ENCODE measurements around the gene PAXX.

The PAXX gene

DNA sequence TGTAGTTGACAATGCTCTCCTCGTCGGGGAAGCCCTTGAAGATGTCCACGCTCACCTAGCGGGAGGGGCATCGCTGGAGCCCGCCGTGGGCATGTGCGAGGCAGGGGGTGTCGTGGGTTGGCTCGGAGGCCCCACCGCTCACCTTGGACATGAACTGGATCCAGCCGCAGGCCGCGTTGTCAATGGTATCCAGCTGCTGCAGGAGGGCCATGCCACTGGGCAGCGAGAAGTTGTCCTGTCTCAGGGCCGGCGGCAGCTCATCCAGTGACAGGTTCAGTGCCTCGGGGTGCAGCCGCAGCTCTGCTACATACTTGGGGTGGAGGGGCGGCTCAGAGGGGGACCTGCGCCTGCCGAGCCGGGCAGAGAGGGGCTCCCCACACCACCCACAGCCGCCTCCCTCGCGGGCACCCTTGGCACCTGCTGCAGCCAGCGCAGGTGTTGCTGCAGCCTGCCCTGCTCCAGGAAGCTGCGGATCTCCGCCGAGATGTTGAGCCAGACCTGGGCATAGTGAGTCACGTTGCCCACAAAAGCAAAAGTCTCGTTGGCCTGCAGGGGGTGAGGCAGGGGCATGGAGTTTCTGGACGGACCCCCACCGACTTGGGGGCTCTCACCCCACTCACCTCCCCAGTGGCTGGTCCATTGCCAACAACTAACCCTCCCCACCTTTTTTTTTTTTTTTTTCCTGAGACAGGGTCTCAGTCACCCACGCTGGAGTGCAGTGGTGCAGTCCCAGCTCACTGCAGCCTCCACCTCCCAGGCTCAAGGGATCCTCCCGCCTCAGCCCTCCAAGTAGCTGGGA is 26.7 kb downstream of the PAXX start:
- no peak for DNase-seq (ENCODE audit: low read depth in 2 of 2)

DNA sequence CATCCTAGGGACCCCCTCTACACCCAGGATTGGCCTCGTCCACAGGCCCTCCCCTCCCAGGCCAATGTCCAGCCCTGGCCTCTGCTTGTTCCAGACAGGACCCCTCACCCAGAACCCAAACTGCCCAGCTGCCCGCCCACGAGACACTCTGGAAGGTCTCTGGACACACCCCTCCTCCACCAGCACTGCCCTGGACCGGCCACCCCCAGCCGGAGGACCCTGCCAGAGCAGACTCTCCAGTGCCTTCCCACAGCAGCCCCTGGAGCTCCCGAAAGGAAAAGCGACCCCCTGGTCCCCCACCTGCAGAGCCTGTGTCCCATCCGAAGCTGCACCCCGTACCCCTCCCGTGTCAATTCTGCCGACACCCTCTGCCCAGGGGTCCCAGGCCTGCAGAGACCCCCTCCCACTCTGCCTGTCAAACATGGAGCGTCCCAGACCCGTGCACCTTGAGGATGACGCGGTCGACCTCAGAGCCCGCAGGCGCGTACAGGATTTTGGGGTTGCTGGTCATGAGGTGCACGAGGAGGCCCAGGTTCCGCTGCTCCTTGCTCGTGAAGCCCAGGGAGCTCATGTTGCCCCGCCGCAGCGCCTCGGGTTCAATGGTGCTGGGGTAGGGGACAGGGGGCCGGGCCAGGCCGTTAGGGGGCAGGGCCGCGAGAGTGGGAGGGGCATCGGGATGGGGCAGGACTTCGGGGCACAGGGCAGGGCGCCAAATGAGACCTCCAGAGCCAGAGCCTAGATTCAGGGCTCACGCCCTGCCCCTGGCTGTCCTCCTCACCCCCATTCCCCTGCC is 27.9 kb downstream of the PAXX start:
- DNase-seq (ENCODE audit: low read depth in 2 of 2) = no peak

DNA sequence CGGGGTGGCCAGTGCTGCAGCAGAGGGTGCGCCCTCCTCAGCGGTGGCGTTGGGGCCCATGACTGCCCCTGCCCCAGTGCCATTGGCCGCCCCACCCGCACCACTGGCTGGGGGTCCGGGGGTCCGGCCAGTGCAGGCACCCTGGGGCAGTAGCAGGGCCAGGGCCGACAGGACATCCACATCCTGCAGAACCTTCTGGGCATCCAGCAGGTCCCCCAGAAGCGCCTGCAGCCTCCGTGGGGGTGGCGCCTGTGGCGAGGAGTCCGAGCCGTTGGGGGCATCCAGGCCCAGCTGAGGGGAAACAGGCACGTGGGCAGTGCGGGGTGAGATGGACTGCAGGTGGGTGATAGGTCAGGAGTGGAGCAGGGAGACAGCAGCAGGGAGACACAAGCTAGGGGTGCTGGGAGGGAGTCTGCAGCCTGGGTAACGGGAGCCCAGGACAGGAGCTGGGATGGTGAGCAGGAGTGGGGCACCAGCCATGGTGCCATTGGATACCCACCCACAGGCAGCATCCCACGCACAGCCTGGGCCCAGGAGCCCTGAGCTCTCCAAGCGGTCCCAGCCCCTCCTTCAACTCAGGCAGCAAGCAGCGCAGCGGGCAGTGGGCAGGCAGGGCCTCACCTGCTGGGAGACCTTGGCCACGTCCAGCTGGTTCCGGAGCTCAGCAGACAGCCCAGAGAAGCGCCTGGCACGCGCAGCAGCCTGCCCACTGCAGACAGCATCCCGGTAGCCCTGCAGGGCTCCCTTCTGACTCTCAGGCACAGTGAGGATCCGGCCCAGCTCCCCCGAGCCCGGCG is 28.7 kb downstream of the PAXX start:
- DNase-seq (ENCODE audit: low read depth in 2 of 2) = no peak

DNA sequence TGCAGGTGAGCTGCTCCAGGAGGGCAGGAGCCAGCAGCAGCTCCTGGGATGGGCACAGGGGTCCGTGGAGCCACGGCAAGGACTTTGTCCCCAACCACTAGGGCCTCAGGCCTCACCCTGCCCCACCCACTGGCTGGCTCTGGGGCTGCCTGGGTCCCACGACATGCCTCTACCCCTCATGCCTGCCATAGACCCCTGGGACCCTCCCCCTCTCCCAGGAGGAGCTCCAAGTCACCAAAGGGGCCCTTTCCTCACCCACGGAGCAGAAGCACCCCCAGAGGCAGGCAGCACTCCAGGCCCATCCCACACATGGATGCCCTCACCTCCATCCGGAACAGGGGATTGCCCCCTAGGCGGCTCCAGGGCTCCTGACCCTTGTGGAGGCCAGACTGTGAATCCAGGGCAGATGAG is 29.4 kb downstream of the PAXX start:
- DNase-seq (ENCODE audit: low read depth in 2 of 2) = no peak

DNA sequence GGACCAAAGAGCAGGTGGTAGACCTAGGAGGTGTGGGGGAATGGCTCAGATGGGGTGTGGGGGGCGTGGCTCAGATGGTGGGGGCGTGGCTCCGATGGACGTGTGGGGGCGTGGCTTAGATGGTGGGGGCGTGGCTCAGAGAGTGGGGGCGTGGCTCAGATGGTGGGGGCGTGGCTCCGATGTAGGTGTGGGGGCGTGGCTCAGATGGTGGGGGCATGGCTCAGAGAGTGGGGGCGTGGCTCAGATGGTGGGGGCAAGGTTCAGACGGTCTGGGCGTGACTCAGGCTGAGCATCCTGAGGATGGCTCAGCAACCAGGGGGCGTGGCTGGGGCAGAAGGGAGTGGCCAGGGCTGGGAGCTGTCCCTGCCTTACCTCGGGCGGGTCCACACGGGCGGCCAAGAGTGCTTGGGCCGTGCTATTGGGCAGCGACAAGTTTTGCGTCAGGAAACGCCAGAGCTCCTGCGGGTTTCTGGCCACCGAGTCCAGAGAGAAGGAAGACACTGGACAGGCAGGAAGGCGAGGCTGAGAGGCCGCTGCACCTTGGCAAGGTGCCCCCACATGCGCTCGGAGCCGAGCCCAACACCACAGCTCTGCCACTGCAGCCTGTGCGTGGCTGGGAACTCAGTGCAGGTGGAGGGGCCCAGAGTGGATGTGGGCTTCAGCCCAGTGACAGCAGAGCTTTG is 29.9 kb downstream of the PAXX start:
- DNase-seq (ENCODE audit: low read depth in 2 of 2) = no peak

DNA sequence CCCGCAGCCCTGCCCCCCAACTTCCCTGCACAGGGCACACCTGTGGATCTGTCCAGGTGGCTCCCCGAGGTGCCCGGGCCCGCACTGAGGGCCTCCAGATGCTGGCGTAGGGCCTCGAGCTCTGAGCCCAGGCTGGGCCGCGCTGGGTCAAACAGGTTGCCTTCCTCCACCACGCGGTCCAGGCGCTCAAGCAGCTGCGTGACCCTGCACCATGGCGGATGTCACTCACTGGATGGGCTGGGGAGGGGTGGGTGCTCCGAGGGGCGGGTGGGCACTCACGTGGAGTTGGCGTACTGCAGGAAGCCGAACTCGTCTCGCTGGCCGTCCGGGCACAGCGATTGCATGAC is 30.4 kb downstream of the PAXX start:
- DNase-seq (ENCODE audit: low read depth in 2 of 2) = no peak

DNA sequence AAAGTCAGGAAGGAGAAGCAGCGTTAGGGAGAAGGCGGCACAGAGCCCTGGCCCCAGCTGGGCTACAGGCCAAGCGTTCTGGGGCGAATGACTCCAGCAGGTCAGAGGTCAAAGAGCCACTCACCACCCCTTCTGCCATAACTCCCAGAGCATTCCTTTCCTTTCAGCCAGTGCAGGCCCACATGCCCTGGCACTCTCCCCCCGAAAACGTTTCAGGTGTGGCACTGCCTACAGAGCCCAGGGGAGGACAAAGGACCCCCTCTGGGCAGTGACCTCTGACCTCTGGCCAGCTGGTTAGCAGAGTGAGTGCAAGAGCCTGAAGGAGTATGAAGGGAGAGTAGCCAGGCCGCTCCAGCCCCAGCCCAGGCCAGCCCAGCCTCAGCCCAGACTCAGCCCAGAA is 30.9 kb downstream of the PAXX start:
- DNase-seq (ENCODE audit: low read depth in 2 of 2) = no peak

DNA sequence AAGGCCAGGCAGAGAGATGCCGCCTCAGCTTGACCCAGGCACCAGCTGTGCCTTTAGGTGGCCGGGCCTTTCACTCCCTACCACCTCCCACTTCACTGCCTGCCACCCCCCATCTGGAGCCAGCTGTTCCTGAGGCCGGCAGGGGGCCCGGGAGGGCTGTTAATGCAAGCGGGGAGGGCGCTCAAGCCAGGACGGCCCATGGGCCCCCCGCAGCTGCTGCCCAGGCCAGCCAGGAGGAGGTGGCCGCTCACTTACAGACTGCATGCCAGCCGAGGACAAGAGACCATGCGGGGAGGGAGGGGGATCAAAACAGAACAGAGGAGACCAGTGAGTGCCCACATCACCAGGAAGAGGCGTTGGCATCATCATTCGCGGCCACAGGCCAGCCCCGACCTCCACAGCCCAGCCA is 31.4 kb downstream of the PAXX start:
- no peak for DNase-seq (ENCODE audit: low read depth in 2 of 2)

DNA sequence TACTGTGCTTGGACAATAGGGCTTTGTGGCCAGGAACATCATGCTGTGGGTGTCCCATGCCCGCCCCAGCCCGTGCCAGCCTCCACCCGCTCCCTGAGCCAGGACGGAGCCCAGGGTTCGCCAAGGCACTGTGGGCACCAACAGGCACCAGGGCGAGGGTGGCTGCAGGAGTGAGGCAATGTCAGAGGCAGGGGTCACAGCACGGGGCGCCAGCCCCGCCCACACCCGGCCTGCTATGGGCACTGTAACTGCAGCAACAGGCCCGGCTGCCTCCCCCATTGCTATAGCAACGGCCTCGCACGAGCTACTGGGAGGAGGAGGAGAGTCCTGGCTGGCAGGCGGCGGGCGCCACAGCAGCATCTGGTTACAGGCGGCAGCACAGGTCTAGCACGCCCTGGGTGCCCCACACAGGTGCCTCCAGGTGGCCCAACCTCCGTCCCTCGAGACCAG is 33.3 kb downstream of the PAXX start:
- no peak for DNase-seq (ENCODE audit: low read depth in 2 of 2)

DNA sequence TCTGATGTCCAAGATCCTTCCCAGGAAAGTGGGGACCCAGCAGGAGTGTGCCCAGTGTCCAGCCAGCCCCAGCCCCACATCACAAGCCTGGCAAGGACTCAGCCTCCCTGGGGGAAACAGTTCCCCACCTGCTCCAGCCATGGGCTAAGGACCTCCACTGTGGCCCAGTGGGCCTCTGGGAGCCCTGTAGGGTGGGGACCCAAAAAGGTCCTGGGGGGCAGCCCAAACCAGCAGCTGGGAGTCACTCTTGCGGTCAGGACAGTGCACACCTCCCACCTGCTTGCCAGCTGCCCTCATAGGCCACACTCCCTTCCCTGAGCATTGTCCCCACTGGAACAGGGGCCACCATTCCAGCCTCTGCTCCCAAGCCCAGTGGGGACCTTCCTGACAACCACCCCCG is 34.2 kb downstream of the PAXX start:
- DNase-seq (ENCODE audit: low read depth in 2 of 2) = no peak

DNA sequence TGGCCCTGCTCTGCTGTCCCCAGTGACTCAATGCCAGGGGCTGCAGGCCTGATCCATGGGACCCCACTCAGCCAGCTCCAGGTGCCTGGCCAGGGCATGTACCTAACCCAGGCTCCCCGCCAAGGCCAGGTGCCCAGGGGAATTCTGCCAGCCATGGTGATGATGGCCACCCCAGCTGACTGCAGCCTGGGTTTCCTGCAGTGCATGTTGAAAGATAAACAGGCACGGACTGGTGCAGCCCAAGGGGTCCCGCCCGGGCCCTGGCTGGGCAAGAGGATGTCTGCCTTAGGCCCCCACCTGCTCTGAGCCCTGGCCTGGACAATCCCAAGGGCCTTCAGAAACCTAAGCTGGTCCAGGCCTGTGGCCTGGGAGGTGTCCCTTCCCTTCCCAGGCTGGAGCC is 34.6 kb downstream of the PAXX start:
- DNase-seq (ENCODE audit: low read depth in 2 of 2) = no peak

DNA sequence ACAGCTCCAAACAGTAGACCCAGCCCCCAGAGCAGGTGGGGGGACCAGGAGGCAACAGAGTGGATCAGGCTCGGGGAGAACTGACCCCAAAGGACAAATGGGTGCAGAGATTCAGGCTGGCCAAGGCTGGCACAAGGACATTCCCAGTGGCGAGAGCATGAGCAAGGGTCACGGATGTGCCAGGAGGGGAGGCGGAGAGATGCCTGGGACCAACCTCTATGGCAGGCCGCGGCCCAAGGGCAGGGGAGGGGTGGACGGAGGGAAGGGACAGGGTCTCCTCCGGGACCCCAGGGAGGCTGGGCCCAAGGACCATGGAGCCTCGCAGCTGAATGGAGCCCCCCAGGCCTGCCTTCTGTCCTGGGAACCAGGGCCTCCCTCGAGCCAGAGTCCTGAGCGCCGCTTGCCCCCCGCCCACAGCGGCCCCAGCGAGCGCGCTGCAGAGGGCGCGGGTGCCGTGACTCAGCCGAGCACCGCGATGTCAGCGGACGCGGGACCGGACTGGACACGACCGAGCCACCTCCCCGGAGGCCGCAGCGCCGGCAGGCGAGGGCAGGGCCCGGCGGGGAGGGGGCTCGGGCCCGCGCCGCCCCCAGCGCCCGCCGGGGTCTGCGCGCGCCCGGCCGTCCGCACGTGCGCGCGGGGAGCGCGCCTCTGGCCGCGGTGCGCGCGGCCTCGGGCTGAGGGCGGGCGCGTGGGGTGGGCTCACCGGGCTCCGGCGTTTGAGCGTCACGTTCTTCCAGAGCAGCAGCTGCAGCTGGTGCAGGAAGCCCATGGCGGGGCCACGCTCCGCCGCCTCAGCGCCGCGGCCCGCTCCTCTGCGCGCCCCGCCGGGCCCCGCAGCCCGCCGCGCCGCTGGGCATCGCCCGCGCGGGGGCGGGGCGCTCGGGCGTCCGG is 35.4 kb downstream of the PAXX start, which contains the start of gene ABCA2:
Gene ABCA2 (minus strand): TSS at position 869 of the 894 bp plus-strand sequence. CDS start 97 bp downstream, at position 772.
- no peak for DNase-seq (ENCODE audit: low read depth in 2 of 2)

DNA sequence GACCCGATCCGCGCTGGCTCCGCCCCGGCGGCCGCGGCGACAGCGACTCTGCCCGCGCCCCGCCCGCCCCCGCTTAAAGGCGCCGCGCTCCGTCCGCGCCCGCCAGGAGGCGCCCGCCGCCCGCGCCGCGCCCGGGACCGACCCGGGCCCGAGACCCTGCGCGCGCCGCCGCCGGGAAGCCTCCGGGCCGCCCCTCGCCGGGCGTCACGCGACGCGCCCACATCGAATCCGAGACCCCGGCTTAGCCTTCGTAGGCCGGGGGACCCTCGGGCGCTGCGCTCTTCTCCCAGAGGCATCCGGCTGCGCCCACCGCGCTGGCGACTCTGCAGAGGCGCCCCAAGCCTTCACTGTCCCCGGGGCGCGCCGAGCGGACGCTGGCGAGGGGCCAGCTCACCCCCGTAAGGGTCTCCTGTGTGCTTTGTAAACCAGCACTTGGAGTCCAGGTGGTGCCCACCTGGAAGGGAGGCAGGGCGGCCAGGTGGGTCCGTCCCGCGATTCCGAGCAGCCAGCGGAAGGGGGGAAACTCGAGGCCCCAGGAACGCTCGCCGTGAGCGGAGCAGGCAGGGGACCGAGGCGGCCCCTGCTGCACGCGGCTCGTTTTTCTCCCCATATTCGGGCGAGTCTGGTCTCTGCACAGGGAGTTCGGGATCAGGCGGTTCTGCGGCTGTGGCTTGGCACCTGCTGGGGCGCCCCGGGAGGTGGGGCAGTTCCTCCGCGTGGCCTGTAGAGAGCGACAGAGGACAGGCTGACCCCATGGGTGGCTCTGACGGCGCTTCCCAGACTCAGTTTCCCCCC is 36.2 kb downstream of the PAXX start:
- DNase-seq (ENCODE audit: low read depth in 2 of 2) = peak in 1 of 2 donors; percentile 25

DNA sequence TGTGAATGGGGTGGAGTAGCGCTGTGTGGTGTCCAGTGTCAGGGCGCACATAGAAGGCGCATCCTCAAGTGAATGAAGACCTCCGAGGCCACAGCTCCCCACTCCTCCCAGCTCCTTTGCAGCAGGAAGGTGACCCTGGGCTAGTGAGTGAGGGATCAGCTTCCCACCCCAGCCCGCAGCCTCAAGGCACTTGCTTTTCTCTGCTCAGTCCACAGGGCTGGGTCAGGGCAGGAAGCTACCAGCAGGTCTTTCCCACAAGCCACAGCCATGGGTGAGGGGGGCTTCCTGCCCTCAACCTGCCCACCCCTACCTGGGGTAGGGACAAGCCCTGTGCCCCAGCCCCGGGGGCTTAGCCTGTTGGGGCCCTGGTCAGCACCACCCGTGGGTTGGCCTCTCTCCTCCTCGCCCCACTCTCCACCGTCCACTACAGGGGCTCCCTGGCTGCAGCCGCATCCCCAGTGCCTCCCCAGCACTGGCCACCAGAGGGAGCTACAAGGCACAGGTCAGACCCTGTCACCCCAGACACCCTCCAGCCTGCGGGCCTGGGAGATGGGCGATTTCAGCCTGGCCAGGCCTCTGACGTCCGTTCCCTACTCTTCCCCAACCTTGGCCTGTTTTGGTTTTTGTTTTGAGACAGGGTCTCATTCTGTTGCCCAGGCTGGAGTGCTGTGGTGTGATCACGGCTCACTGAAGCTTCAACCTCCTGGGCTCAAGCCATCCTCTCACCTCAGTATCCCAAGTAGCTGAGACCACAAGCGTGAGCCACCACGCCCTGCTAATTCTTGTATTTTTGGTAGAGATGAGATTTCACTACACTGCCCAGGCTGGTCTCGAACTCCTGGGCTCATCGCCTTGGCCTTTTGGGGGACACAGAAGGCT is 37.1 kb downstream of the PAXX start:
- peak; percentile 44 to 54 for DNase-seq (ENCODE audit: low read depth in 2 of 2)

DNA sequence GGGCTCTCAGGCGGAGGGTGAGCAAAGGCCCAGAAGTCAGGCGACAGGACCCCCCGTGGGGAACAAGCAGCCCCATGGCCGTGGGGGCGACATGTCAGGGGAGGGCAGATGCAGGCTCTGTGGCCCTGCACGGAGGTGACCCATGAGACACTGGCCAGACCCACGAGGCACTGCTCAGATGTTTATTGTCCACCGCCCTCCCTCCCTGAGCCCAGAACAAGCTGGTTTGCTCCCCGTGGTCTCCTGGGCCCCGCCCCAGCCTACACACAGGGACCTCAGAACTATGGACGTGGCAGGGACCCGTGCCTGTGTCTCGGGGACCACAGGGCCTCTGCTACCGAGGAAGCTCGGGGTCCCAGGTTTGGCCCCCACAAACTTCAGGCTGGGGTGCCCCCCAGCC is 37.8 kb downstream of the PAXX start:
- DNase-seq (ENCODE audit: low read depth in 2 of 2) = no peak

DNA sequence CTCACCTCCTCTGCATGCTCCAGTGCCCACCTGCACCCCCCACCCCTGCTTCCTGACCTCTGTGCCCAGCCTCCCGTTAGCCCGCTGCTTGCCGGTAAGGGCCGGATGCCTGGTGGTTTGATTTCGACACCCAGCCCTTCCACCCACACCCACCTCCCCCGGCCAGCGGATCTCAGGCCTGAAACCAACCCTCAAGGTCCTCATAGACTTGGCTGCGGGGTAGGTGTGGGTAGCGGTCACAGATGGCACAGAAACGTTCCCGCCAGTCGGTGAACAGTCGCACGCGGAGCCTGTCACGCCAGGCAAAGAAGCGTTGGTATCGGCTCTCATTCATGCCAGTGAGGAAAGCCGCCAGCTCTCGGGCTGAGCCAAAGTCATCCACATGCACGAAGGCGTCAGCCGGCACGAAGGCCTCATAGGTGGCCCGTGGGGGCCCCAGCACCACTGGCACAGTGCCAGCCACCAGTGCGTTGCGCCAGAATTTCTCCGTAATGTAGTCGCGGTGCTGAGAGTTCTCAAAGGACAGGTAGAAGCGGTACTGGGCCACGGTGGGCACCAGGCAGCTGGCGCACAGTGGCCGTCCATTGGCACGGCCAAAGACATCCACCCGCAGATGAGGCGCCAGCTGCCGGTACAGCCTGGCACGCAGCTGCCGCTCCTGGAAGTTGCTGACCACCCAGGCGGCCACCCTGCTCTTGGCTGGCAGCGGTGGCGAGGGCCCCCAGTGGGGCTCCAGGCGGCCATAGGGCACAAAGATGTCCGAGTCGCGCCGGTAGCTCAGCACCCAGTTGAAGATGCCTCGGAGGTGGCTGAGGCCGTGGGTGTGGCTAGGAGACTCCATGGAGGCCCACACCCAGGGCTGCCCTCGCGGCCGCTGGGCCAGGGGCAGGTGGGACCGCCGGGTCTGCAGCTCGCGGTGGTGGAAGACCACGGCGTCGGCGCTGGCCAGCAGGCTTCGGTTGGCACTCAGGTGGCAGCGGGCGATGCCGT is 38.6 kb downstream of the PAXX start:
- DNase-seq (ENCODE audit: low read depth in 2 of 2) = no peak

DNA sequence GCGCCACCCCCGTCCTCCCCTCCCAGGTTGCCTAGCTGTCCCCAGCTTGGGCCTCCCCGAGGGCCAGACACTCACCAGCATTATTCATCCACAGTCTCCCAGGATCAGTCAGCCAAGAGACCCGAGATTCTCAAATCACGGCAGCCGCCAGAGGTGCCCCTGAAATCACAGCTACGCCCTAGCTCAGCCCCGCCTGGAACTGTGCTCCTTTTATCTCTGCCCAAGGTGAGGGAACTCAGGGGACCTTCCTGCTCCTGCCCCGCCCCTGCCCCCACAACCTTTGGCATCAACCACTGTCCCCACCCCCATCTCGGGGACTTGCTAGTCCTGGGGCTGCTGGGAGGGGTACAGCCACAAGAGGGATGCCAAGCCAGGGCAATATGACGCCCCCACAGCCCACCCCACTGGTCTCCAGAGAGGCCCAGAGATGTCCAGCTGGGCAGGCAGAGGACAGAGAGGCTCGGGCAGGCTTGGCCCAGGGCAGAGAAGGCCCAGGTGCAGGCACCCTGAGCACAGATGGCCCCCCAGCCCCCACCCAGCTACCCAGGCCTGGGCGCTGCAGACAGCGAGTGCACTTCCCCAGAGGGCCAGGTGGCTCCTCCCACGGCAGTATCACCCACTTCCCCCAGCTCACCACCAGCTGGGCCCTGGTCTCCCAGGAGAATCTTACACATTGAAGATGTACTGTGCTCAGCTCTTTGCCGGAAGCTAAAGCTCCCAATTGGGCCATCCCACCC is 39.9 kb downstream of the PAXX start, which contains the start of gene FUT7:
Gene FUT7 (minus strand): TSS at position 185 of the 737 bp plus-strand sequence. CDS start 97 bp downstream, at position 88.
- DNase-seq (ENCODE audit: low read depth in 2 of 2) = no peak
